Measurements from ENCODE around the gene TUT4. TPM values are rescaled to one million over a fixed set of nuclear protein-coding genes. Genes with fewer than 3 reads are reported as not detected.

TUT4 gene
- total RNA-seq, 1 donor from 2014 or later: 56.4 TPM

DNA sequence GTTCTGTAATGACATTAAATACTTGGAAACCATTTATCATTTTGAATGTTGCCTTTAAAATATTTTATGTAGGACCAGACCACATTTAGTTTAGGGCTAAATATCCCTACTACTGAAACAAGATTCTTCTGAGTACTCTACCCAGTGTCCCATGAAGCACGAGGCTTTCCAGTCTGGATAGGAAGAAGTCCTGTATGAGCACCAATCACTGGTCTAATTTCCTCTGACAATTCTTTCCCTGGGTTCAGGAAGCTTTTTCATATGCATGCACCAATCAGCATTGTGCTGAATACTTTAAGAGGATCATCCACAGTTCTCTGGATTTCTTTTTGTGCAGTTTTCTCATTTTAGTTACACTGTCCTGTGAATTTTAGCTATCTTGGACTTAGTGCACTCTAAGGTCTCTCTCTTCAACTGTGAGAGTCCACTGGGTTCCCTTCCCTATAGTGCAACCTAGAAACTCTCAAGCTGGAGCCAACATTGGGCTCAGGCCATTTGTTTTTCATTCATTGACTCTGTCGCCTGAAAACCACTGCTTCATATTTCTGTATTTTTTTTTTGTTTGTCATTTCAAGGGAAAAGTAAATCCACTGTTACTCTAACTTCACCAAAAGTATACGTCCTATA is 45.9 kb downstream of the TUT4 start:
- TF ChIP-seq, protein P1, sequence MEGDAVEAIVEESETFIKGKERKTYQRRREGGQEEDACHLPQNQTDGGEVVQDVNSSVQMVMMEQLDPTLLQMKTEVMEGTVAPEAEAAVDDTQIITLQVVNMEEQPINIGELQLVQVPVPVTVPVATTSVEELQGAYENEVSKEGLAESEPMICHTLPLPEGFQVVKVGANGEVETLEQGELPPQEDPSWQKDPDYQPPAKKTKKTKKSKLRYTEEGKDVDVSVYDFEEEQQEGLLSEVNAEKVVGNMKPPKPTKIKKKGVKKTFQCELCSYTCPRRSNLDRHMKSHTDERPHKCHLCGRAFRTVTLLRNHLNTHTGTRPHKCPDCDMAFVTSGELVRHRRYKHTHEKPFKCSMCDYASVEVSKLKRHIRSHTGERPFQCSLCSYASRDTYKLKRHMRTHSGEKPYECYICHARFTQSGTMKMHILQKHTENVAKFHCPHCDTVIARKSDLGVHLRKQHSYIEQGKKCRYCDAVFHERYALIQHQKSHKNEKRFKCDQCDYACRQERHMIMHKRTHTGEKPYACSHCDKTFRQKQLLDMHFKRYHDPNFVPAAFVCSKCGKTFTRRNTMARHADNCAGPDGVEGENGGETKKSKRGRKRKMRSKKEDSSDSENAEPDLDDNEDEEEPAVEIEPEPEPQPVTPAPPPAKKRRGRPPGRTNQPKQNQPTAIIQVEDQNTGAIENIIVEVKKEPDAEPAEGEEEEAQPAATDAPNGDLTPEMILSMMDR (IDR thresholded peaks at IDR 0.05): no peak
- Mint-ChIP-seq H3K27ac (ENCODE audit: unreplicated experiment) (no peak overlapping the region), H3K4me1 (ENCODE audit: unreplicated experiment) (no peaks in the 10 kb centered on the region), H3K9me3 (ENCODE audit: unreplicated experiment) (no peaks in the 10 kb centered on the region), H3K36me3 (ENCODE audit: unreplicated experiment) (peaks cover 27% of the 10 kb centered on the region), H3K27me3 (ENCODE audit: unreplicated experiment) (no peaks in the 10 kb centered on the region), H3K4me3 (ENCODE audit: unreplicated experiment) (no peak overlapping the region)
- DNase-seq (ENCODE audit: extremely low spot score, unreplicated experiment): no peak

DNA sequence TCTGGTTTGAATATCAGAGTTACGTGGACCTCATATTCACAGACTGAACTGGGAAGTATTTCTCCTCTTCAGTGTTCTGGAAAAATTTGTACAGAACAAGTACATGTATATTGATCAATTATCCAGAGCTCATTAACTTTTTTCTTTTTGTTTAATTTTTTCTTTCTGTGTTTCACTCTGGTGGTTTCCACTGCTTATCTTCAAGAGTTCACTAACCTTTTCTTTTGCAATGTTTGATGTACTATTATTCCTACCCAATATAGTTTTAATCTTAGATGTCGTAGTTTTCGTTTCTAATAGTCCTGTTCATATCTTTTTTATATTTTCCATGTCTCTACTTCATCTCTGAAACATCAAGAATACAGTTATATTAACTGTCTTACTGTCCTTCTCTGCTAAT is 46.5 kb downstream of the TUT4 start:
- TF ChIP-seq, protein P1 (IDR thresholded peaks at IDR 0.05): no peak
- no peak for DNase-seq (ENCODE audit: extremely low spot score, unreplicated experiment)
- Mint-ChIP-seq H3K27ac (ENCODE audit: unreplicated experiment) (no peak overlapping the region), H3K9me3 (ENCODE audit: unreplicated experiment) (no peaks in the 10 kb centered on the region), H3K27me3 (ENCODE audit: unreplicated experiment) (no peaks in the 10 kb centered on the region), H3K4me1 (ENCODE audit: unreplicated experiment) (no peaks in the 10 kb centered on the region), H3K4me3 (ENCODE audit: unreplicated experiment) (no peak overlapping the region), H3K36me3 (ENCODE audit: unreplicated experiment) (peaks cover 23% of the 10 kb centered on the region)

DNA sequence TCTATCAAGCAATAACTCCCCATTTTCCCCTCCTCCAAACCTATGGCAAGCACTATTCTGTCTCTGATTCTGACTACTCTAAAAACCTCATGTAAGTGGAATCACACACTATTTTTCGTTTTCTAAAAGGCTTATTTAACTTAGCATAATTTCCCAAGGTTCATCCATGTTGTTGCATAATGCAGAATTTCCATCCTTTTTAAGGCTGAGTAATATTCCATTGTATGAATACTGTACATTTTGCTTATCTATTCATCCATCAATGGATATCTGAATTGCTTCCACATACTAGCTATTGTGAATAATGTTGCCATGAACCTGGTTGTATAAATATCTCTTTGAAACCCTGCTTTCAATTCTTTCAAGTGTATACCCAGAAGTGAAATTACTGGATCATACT is 48.2 kb downstream of the TUT4 start:
- Mint-ChIP-seq H3K27ac (ENCODE audit: unreplicated experiment) (no peak overlapping the region), H3K9me3 (ENCODE audit: unreplicated experiment) (no peaks in the 10 kb centered on the region), H3K36me3 (ENCODE audit: unreplicated experiment) (peaks cover 19% of the 10 kb centered on the region), H3K27me3 (ENCODE audit: unreplicated experiment) (no peaks in the 10 kb centered on the region), H3K4me3 (ENCODE audit: unreplicated experiment) (no peak overlapping the region), H3K4me1 (ENCODE audit: unreplicated experiment) (no peaks in the 10 kb centered on the region)
- TF ChIP-seq, protein P1 (IDR thresholded peaks at IDR 0.05): no peak
- no peak for DNase-seq (ENCODE audit: extremely low spot score, unreplicated experiment)

DNA sequence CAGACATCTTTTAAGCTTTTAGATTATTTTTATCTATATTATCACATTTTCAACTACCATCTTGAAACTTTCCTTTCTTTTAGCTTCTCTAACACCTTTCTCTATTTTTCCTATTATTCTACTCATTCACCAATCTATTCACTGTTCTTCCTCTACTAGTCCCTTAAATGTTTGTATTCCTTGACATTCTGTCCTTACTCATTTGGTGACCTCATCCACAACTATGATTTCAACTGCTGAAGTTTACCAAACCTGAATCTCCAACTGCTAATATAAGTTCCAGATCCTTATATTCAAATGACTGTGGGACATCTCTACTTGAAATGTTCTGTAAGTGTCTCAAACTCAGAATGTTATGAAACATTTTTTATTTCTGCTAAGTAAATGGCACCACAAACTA is 49.2 kb downstream of the TUT4 start:
- Mint-ChIP-seq H3K27ac (ENCODE audit: unreplicated experiment) (no peak overlapping the region), H3K27me3 (ENCODE audit: unreplicated experiment) (no peaks in the 10 kb centered on the region), H3K36me3 (ENCODE audit: unreplicated experiment) (peaks cover 16% of the 10 kb centered on the region), H3K4me1 (ENCODE audit: unreplicated experiment) (no peaks in the 10 kb centered on the region), H3K4me3 (ENCODE audit: unreplicated experiment) (no peak overlapping the region), H3K9me3 (ENCODE audit: unreplicated experiment) (no peaks in the 10 kb centered on the region)
- DNase-seq (ENCODE audit: extremely low spot score, unreplicated experiment): no peak
- TF ChIP-seq, protein P1 (IDR thresholded peaks at IDR 0.05): no peak

DNA sequence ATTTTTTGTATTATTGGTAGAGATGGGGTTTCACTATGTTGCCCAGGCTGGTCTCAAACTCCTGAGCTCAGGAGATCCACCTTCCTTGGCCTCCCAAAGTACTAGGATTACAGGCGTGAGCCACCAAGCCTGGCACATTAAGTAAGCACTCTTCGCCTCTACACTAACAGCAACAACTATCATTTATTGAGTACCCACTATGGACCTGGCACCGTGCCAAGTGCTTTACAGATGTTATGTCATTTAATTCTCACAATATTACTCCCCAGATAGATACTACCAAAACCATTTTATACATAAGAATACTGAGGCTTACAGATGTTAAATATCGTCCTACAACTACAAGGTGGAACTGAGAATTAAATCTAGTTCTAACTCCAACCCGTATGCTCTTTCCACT is 50.1 kb downstream of the TUT4 start:
- Mint-ChIP-seq H3K27ac (ENCODE audit: unreplicated experiment) (no peak overlapping the region), H3K9me3 (ENCODE audit: unreplicated experiment) (no peaks in the 10 kb centered on the region), H3K4me3 (ENCODE audit: unreplicated experiment) (no peak overlapping the region), H3K4me1 (ENCODE audit: unreplicated experiment) (no peaks in the 10 kb centered on the region), H3K27me3 (ENCODE audit: unreplicated experiment) (no peaks in the 10 kb centered on the region), H3K36me3 (ENCODE audit: unreplicated experiment) (peaks cover 13% of the 10 kb centered on the region)
- TF ChIP-seq, protein P1 (IDR thresholded peaks at IDR 0.05): no peak
- no peak for DNase-seq (ENCODE audit: extremely low spot score, unreplicated experiment)
